Fibroblast of skin of scalp (primary cell): Measurements from ENCODE around the gene CPOX.
A peak's percentile ranks its signal among the peaks of the same experiment; 100 is the strongest.
"Not testable (repeated sequence)": the region's sequence is repeated elsewhere in the genome, so short reads cannot be mapped to it uniquely, and the experiment has no call there.

Source experiments
- DNase-seq: peaks from one replicate; pipeline ENCODE4 v3.0.0-alpha.2; 2013

Gene CPOX

DNA sequence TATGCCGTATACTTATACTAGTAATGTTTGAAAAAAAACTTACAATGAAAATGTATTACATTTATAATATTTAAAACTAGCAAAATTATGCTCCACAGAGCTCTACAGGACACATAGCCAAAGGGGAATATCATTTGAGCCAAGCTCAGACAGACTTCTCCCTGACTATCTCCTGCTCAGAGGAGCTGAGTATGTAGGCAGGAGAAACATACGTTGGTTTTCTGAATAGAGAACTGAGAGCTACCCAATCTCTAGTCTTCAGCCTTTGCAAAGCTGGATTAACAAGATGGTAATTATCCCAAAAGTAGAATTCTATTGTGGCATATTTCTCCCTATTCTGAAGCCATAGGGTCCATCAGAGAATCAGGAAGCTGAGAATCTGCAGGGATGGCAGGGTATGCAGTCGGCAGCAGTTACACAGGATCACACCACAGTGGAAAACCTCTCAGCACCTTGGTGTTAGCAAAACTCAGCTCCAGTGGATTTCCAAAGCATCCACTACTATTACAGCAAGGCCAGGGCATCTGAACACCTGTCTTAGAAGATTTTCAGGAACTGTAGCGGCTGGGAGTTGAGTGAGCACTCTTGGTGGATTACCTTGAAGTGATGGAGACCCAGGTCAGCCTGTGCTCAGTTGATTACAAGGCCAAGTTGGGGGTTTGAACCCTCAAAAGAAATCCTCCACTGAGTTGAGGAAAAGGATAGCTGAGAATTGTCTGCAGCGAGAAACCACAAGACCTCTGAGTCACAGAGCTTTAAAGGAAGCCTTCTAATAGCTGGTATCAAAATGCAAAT, 31.5 kb downstream of the CPOX start:
- peak; percentile 4 for DNase-seq

GRCh38 chr3:98560911-98561310, 32.5 kb downstream of the CPOX start:
- DNase-seq: no peak

GRCh38 chr3:98559769-98560168, 33.6 kb downstream of the CPOX start:
- not testable (repeated sequence) for DNase-seq

DNA sequence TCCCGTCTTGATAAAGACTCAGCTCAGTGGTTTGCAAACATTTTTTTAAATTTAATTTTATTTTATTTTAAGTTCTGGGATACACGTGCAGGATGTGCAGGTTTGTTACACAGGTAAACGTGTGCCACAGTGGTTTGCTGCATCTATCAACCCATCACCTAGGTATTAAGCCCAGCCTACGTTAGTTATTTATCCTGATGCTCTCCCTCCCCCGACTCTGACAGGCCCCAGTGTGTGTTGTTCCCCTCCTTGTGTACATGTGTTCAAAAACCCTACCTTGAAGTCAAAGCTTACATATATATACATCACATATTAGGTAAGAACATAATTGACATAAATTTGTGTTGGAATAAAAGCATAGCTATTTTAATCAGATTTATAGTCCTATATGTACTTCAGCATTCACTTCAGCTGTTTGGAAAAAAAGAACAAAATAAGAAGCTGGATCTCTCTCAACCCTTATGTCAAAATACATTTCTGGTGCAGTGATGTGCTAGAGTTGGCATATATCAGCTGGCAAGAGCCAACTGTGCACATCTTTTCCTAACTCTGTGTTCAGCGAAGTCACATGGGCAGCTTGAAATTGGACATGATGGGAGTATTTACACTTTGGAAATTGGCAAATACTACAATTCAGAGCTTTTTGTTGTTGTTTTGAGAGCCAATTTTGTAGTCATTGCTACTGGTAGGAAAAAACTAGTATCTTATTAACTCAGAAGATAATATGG, 35.1 kb downstream of the CPOX start:
- no peak for DNase-seq

GRCh38 chr3:98557324-98558010, 35.9 kb downstream of the CPOX start:
- DNase-seq: no peak

- peak; percentile 5 for DNase-seq
Observed at GRCh38 chr3:98556164-98557130, 37.0 kb downstream of the CPOX start.

- no peak for DNase-seq
Observed at GRCh38 chr3:98555025-98555379, 38.4 kb downstream of the CPOX start.

DNA sequence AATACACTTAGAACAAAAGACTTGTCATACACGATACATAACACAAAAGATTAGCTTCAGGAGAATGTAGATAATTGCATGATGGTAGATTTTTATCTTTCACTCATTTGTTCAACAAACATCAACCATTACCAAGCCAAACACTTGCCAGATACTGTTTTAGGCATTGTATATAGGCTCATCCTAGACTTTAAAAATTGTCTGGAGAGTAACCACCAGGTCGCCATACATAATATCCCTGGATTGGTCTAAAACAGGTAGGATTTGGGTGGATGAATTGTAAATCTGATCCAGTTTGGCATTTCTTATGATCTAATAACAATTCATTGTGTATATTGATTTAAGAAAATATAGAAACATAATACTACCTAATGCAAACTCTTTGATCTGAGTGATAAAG, 38.8 kb downstream of the CPOX start:
- no peak for DNase-seq

GRCh38 chr3:98553753-98554152, 39.7 kb downstream of the CPOX start:
- DNase-seq: no peak

GRCh38 chr3:98553021-98553563, 40.3 kb downstream of the CPOX start:
- DNase-seq: no peak

DNA sequence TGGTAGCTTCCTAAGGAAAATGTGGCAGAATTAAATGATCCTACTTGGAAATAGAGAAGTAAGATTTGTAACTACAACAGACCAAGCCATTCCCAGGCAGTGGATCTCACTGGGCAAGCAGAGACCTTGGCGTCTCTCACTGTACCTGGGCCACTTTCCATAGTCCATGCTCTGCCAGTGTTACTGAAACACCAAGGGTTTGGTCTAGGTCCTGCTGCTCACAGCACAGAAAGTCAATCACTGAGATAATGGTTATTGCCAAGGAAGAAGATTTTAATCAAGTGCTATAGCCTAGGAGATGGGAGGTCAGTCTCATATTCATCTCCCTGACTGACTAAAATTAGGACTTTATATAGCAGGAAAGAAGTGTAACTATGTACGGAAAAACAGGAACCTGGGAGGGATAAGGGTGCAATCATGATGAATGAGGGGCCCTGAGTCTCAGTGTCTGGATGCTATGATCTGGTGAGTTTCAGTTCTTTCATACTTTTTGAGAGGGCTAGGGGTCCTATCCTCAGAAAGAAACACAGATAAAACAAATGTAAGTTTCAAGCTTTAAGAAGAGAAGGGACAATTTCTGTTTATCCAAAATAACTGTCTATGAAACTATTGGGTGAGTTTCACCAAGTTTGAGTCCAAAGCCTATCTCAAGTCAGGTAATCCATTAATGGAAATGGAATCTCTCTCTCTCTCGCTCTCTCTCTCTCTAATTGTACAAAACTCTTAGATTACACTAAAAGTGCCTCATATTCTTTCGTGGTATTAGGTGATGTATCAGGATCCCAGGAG, 41.0 kb downstream of the CPOX start:
- DNase-seq: no peak

- DNase-seq: no peak
Observed at GRCh38 chr3:98551754-98552153, 41.7 kb downstream of the CPOX start.

DNA sequence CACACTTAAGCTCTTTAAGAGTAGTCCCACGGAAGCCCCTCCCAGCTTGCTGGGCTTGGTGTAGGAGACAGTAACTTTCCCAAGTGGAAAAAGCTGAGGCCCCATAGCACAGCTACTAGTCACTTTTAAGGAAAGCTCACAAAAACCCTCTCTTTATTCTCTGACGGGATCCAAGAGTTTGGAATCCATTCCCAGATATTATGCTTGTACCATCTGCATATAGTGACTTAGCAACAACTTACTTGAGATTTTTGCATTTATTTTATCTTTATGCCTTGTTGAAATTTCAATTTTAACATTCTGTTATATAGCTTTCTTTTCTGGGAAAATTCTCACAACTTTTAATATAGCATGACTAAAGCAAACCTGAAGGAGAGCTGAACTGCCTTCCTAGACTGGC, 42.2 kb downstream of the CPOX start:
- DNase-seq: no peak

DNA sequence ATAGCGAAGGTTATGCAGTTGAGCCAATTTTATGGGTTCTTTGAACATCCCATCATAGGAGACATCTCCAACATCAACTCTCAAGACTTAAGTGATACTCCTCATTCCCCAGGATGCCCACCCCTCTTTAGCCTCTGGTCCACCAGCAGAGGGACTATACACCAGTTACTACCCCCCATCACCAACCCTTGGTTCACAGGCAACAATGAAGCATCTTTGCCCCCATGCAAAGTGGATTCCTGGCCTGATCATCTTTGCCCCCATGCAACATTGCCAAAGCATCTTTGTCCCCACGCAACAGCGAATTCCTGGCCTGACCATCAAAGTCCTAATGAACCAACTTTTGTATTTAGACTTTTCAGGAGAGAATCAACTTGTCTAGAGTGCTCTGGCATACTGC, 42.6 kb downstream of the CPOX start:
- DNase-seq: no peak

DNA sequence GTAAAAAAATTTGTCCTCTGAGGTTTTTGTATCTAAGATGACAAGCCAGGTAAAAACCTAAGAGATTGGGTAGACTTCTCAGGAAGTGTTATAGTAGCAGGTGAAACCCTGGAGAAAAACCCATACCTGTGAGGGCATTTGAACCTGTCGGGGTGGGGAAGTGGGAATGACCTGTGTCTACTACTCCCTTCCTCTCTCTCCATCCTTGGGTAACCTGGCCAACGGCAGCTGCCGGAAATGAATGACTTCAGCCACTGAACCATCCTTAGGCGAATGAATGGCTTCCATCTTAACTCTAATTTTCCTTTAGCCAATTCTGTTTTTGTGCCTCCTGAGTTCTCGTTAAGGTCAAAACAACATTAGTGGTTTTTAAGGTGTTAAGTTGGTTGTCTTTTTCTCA, 44.9 kb downstream of the CPOX start:
- DNase-seq: no peak

DNA sequence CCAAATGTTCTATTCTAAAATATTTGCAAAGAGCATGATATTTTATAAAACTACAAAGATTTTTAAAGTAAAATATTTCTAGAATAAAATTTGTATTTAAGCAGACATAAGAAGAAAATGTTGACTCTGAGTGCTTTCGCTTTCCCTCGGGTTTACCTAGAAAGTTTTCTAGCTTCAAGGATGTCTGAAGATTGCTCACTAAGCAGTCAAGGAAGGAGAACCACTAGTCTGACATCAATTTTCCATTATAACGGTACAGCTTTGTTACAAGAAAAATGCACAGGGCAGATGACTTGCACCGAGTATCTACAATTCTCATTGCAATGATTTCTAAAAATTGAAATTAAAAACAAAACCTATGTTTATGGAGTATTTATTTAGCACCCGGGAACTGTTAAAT, 47.5 kb downstream of the CPOX start:
- no peak for DNase-seq

GRCh38 chr3:98542623-98543022, 50.8 kb downstream of the CPOX start:
- DNase-seq: no peak

GRCh38 chr3:98541695-98542094, 51.7 kb downstream of the CPOX start:
- DNase-seq: no peak

DNA sequence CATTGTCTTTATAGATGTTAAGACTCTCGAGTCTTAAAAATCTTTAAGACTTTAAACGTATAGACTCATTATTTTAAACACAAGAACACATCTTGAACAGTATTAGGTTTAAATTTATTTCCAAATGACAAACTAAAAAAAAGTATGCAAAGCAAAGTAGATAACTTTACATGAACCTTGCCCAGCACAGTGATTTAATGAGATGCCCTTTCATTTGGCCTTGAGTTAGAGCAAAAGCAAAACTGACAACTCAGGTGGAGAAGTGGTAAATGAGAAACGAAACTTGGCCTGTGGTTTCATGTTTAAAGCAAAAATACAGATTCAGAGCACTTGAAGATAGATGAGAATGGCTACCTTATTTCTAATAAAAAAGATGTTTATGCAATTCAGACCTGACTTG, 53.1 kb downstream of the CPOX start:
- no peak for DNase-seq

DNA sequence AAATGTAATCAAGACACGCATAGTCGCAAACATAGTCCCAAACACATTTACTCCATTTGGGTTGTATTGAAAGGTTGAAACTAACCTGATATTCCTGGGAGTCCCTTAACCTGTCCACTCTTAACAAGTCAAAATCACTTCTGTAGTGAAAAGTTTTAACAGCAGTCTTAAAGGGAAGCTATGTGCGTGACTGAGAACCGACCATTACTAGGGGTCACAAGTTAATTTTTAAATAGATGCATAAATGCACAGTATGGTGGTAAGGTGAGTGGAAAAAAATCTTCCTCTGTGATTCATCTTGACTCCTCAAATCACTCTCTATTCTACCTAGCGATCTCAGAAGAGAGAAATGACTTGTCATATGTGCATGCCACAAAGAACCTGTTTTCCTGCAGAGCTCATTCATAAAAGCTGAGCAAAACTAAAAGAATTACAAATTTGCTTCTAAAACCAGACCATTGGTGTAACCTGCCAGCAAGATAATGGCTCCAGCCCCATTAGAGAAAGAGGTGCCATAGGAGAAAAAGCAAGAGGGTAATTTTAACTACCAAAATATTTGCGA, 56.9 kb downstream of the CPOX start:
- no peak for DNase-seq

GRCh38 chr3:98534734-98535133, 58.7 kb downstream of the CPOX start:
- no peak for DNase-seq
